AML-193 (cell line): Measurements from ENCODE around the gene MACROD2.
"Not testable (repeated sequence)": the region's sequence is repeated elsewhere in the genome, so short reads cannot be mapped to it uniquely, and the experiment has no call there.

Source experiments
- DNase-seq, 2 experiments: peaks; one replicate each; lab custom pipeline; 2025; lab: John Stamatoyannopoulos, UW

The MACROD2 gene

GRCh38 chr20:15100506-15101160 lies 1105.3 kb downstream of the MACROD2 start:
- DNase-seq, result no peak

- no peak for DNase-seq
These were observed 1112.6 kb downstream of the MACROD2 start for GRCh38 chr20:15107931-15108330.

- DNase-seq, result no peak
These were observed 1114.2 kb downstream of the MACROD2 start for GRCh38 chr20:15109494-15109893.

GRCh38 chr20:15111654-15112053 lies 1116.3 kb downstream of the MACROD2 start:
- no peak for DNase-seq

GRCh38 chr20:15113144-15113773 lies 1117.9 kb downstream of the MACROD2 start:
- DNase-seq, result no peak

- no peak for DNase-seq
These were observed 1124.7 kb downstream of the MACROD2 start for GRCh38 chr20:15119852-15120487.

- no peak for DNase-seq
These were observed 1127.3 kb downstream of the MACROD2 start for GRCh38 chr20:15122613-15123012.

GRCh38 chr20:15131176-15131575 lies 1135.9 kb downstream of the MACROD2 start:
- DNase-seq, result no peak

GRCh38 chr20:15138548-15139126 lies 1143.3 kb downstream of the MACROD2 start:
- DNase-seq, result no peak

GRCh38 chr20:15139522-15139921 lies 1144.2 kb downstream of the MACROD2 start:
- no peak for DNase-seq

- no peak for DNase-seq
These were observed 1145.0 kb downstream of the MACROD2 start for GRCh38 chr20:15140286-15140685.

GRCh38 chr20:15140940-15141339 lies 1145.6 kb downstream of the MACROD2 start:
- not testable (repeated sequence) for DNase-seq

GRCh38 chr20:15141861-15142260 lies 1146.5 kb downstream of the MACROD2 start:
- DNase-seq, result no peak

GRCh38 chr20:15143478-15143877 lies 1148.2 kb downstream of the MACROD2 start:
- no peak for DNase-seq

- DNase-seq, result no peak
These were observed 1149.6 kb downstream of the MACROD2 start for GRCh38 chr20:15144916-15145315.

- no peak for DNase-seq
These were observed 1151.6 kb downstream of the MACROD2 start for GRCh38 chr20:15146948-15147347.

- DNase-seq, result no peak
These were observed 1158.8 kb downstream of the MACROD2 start for GRCh38 chr20:15154070-15154469.

- no peak for DNase-seq
These were observed 1160.6 kb downstream of the MACROD2 start for GRCh38 chr20:15155848-15156401.

GRCh38 chr20:15158533-15158932 lies 1163.2 kb downstream of the MACROD2 start:
- no peak for DNase-seq

- DNase-seq, result no peak
These were observed 1166.8 kb downstream of the MACROD2 start for GRCh38 chr20:15162079-15162647.

- DNase-seq, result no peak
These were observed 1168.3 kb downstream of the MACROD2 start for GRCh38 chr20:15163632-15164031.

GRCh38 chr20:15164726-15165125 lies 1169.4 kb downstream of the MACROD2 start:
- DNase-seq, result no peak
